Measurements from ENCODE around the gene RAB43.

Gene RAB43

DNA sequence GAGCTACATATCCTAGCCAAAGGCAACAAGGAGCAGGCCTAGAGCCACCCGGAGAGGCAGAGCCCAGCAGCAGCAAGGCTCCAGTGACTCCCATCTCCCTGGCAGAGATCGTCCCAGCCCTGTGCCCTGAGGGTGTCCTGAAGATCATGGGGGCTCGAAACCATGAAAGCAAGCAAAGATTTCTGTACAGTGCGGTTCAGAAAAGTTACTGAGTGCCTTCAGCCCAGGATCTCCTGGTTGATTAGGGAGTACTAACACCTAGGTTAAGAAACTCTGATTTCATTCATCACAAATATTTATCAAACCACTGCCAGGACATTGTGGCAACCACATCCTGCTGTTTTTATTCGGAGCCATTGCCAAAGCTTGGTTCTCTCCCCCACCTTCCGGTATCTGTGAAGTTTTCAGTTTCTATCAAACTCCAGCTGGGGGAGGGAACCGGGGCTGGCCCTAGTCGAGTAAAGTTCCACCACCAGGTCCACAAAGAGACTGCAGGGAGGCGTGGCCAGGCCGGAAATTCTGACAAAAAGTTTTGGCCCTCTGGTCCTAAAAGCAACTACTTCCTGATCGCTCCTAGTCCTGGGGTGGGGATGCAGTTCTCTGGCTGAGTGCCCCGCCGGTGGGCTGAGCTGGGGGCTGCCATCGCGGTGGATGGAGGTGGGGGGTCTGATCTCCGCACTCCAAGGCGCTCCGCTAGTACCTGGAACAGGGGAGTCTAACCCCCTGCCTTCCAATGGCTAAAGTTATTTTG lies 1.2 kb downstream of the RAB43 start:
- no peak for TF ChIP-seq CTCF (IDR thresholded peaks at IDR 0.05; ENCODE audit: low read depth, low read length)
- H3K4me3 ChIP-seq (ENCODE audit: low read depth, low read length) = peak overlapping the region; percentile 78

- peak overlapping the region; percentile 78 for H3K4me3 ChIP-seq (ENCODE audit: low read depth, low read length)
- TF ChIP-seq CTCF (IDR thresholded peaks at IDR 0.05; ENCODE audit: low read depth, low read length) = no peak
Observed at GRCh38 chr3:129119365-129120100, 2.1 kb downstream of the RAB43 start.

DNA sequence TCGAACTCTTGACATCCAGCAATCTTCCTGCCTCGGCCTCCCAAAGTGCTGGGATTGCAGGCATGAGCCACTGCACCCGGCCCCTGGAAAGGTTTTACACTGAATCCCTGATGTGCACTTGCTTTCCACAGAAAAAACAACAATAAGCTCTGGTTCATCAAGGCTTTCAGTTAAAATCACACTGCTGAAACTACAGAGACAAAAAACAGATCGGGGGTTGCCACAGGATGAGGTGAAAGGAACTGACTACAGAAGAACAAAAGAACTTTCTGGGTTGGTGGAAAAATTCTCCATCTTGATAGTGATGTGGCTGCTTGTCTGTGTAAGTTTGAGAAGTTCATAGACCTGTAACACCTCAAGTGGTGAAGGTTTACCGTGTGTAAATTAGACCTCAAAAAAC lies 2.9 kb downstream of the RAB43 start:
- TF ChIP-seq CTCF (IDR thresholded peaks at IDR 0.05; ENCODE audit: low read depth, low read length) = no peak
- H3K4me3 ChIP-seq (ENCODE audit: low read depth, low read length) = no peak overlapping the region

DNA sequence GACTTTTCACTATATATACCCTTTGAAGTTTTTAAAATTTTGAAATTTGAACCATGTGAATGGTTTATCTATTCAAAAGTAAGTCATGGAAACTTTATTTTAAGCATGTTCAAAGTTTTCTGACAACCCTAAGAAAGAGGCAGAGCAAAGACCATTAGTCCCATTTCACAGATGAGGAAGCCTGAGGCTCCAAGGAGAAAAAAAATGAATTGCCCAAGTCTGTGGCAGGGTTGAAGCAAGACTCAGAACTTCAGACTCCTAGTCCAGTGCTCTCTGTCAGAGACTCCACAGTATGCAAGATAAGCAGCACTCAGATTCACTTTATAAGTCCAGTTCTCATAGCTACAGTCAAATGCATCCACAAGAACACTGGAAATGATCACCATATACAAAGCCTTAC lies 4.5 kb downstream of the RAB43 start:
- H3K4me3 ChIP-seq (ENCODE audit: low read depth, low read length) = no peak overlapping the region
- TF ChIP-seq CTCF (IDR thresholded peaks at IDR 0.05; ENCODE audit: low read depth, low read length) = no peak

DNA sequence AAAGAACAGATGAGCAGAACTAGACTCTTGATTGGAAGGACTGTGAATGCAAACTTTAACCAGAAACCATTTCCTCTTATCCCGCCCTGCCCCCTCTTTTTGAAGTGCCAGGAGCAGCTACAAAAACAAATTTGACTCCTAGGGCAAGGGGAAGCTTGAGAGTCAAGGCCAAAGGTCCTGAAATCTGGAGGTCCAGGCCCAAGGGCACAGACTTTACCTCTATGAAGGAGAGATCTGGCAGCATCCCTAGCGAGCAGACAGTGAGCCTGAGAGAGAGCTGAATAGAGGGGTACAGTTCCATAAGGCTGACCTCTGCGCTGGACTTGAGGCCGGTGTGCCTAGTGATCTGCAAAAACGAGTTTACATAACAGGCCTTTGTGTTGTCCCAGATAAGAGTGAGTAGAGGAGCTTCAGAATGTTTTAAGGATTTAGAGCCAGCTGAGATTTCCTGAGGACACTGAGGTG lies 5.1 kb downstream of the RAB43 start:
- TF ChIP-seq CTCF (IDR thresholded peaks at IDR 0.05; ENCODE audit: low read depth, low read length) = no peak
- no peak overlapping the region for H3K4me3 ChIP-seq (ENCODE audit: low read depth, low read length)

DNA sequence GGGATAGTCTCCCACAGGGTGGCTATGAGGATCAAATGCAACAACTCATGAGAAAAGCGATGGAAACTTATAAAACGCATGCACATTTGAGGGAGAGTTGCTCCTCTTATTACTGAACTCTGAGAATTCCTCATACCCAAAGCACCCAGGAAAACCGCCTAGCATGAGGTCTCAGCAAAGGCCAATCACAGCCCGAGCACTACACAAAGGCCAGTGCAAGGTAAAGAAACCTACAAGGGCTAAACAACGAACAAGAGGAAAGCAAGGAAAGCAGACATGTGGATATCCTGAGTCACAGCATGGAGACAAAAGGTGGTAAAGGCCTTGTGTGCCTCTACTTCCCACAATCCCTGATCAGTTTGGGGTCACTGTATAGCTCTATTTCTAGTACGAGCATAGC lies 7.1 kb downstream of the RAB43 start:
- no peak for TF ChIP-seq CTCF (IDR thresholded peaks at IDR 0.05; ENCODE audit: low read depth, low read length)
- no peak overlapping the region for H3K4me3 ChIP-seq (ENCODE audit: low read depth, low read length)

Measured in WI38 (cell line).